Stimulated activated CD4-positive, alpha-beta T cell treated with anti-CD3 and anti-CD28 coated beads, Interleukin-15, amount 100 ng/mL, for 24 hours (primary cell): ENCODE data around the gene S1PR4.
"Not testable (repeated sequence)": the region's sequence is repeated elsewhere in the genome, so short reads cannot be mapped to it uniquely, and the experiment has no call there.

Experiments used
- DNase-seq: peaks from one replicate; pipeline ENCODE4 v3.0.0-alpha.2; 2020

S1PR4 gene

DNA sequence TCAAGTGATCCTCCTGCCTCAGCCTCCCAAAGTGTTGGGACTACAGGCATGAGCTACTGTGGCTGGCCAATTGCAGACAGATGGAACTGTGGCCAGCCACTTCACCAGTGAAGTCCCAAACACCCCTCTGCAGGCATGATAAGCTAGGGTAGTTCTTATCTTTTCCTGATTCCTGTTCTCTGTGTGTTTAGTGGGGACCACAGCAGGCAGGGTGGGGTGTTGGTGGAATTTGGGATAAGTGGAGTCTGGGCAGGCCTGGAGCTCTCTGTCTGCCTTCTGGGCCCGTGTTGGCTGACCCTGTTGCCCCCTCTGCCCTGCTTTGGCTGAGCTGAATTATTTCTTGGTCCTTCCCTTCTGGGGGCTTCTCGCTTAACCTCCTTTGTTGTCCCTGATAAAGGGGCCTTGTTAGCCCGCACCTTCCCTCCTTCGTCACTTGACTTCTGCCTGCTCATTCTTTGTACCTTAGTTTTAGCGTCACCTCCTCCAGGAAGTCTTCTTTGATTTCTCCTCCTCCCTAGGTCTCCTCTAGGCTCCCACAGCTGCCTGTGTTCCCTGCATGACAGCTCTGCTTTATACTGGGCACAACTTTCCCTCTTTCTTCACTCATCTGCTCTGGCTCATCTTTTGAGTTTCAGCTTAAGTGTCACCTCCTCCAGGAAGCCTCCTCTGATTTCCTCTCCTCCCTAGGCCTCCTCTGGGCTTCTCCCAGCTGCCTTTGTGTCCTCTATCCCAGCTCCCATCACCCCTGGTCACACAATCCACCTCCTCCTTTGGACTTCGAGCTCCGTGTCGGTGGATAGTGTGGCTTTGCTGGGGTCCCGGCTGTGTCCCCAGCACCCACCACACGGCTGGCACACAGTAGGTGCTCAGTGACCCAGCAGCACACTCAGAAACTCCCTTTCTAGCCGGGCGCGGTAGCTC is 5.4 kb downstream of the S1PR4 start:
- no peak for DNase-seq

DNA sequence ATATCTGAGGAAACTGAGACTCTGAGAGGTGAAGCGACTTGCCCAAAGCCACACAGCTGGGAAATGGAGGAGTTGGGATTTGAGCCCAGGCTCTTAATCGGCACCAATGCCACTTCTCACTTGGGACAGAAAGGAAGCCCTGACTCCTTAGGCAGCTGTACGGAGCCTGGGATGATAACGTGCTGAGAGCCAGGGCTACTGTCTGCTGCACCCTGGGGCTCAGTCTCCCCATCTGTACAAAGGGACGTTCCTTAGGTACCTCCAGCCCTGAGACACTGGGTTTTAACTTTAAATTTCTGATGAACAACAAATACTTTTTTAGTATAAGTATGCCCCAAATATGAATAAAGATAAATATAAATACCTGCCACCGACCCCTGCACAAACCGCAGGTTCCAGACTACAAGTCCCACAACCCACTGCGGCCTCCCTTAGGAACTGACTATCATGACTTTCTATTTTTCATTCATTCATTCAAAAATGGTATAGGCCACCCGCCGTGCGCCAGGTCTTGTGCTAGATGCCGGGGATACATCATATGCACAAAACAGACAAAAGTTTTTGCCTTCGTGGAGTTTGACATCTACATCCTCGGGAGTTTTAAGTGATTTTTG is 6.4 kb downstream of the S1PR4 start:
- DNase-seq = peak; percentile 80

DNA sequence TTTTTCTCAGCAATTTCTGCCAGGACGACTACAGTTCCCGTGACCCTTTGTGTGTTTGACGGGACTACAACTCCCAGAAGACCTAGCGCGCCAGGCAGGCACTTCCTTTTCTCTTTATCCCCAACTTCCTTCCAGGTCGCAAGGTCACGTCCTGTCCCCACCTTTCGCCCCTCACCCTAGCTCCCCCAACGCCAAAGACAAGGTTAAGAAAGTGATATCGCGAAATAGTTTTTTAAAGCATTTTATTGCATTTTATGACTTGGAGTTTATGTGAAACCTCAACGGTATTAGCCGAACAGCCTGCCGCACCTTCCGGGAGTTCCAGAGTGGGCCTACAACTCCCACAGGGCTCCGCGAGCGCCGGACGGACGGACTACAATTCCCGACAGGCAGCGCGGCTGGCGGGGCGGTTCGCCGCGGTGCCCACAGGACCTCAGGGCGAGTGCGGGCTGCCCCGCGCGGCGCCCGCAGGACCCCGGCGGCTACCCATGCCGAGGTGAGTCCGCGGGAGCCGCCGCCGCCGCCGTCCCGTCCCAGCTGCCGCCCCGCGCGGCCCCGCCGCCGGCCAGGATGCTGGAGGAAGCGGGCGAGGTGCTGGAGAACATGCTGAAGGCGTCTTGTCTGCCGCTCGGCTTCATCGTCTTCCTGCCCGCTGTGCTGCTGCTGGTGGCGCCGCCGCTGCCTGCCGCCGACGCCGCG is 7.0 kb downstream of the S1PR4 start, which contains the start of gene NCLN:
Gene NCLN (plus strand): TSS at position 470 of the 699 bp plus-strand sequence. CDS start 101 bp downstream, at position 571.
- DNase-seq = peak; percentile 95

DNA sequence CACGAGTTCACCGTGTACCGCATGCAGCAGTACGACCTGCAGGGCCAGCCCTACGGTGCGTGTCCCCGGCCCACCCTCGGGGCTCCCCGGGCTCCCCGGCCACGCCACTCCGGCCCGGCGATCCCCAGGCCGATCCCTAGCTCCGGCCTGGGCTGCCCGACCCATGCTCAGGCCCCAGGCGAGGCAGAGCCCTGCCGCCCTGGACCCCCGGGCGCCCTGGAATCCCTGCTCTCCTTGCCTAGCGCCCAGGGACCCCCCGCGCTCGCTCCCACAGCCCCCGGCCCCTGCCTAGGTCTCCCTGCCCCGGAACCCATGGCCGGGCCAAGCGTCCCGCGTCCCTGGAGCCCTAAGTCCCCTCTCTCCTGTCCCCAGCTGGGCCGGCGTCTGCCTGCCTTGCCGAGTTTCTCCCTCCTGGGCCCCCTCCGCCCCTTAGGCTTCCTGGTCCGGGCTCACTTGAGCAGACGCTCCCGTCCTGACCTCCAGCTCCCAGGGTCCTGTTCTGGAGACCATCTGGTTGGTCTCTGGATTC is 7.7 kb downstream of the S1PR4 start:
- no peak for DNase-seq

DNA sequence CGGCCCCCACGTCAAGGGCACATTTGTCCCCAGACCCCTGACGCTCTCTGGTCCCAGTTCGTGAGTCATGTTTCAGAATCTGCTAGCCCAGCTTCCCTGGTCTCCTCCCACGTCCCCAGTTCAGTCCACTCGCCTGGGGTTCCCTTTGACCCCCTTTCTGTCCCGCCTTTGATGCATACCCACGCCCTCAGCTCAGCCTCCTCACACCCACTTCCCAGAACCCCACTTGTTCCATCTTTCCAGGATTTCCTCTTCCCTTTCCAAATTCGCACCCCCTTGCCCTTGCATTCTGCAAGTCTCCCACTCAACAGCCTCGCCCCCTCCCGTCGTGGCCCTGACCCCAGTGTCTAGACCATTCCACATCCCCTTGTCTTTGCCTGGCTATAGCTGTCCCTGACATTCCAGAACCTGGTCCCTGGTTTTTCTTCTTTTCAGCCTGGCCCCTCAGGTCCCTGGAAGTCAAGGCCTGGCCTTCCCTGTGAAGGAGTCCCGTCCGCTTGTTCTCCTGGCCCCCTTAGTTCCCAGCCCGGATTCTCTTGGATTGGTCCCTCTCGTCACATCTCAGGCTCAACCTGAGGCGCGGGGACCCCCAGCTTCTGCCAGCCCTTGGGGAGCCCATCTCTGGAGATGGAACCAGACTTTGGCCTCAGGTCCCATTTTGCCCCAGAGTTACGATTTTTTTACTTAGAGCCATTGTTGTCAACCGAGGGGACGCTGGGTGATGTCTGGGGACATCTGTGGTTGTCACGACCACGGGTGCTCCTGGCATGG is 8.5 kb downstream of the S1PR4 start:
- no peak for DNase-seq

DNA sequence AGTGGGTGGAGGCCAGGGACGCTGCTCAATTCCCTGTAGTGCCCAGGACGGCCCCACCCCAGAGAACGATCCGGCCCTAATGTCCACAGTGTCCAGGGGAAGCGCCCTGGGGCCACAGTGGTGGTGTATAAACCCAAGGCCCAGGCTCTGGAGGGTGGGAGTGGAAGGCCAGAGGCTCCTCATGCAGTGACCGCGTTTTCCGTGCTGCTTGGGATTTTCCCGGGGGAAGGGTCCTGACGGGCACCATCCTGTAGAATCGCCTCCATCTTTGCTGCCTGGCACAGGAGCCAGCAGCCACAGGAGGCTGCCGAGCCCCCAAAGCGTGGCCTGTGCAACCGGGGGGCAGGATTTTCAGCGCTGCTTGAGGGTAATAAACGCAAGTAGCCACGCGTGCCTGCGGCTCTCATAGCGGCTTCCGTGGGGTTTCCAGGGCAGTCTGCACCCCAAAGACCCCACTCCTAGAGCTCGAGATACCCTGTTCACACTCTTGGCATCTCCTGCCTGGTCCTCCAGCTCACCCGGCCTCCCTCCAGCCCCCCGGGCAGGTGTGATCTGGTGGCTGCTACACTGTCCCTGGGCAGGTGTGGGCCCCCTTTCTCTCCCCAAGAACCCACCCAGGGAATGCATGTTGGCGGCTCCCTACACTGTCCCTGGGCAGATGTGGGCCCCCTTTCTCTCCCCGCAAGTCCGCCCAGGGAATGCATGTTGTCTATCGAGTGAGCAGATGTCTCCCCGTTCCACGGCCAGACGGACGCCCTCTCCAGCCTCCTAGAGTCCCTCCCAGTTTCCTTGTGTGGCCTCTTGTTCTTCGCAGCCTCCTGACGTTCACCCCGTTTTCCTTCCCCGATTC is 9.3 kb downstream of the S1PR4 start:
- no peak for DNase-seq

DNA sequence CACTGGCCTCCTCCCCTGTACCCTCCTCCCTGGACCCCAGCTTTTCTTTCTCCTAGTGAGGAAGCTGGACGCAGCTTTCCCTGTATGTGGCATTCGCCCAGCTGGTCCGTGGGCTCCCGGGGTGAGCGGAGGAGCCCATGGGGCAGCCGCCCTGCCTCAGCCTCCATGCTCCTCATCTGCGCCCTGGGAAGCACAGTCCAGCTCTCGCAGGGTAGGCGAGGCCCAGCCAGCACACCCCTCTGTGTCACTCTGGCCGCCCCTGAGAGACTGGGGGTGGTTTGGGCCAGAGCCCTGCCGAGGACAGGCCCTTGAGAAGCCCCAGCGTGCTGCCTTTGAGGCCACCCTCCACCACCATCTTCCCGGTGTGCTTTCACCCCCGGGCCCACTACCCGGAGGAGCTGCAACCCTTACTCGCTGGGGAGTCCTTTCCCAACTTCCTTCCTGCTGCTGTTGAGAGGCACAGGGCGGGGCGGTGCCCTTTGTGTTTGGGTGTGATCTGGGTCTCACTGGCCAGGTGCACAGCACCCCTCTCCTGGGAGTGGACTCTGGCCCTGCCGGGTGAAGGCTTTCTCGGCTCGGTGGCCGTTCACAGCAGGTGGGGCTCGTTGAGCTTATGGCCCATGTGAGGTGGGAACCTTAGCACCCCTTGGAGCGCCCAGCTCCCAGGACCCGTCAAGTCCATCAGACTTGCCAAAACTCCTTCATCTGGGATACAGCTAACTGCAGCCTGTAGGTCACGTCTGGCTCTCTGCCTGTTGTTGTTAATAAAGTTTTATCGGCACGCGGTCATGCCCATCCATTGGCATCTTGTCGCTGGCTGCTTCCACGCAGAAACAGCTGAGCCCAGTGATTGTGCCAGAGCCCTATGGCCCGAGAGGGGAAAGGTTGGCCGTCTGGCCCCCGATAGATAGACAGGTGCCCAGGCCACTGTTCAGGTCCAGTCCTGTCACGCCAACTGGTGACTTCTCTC is 10.3 kb downstream of the S1PR4 start:
- no peak for DNase-seq

DNA sequence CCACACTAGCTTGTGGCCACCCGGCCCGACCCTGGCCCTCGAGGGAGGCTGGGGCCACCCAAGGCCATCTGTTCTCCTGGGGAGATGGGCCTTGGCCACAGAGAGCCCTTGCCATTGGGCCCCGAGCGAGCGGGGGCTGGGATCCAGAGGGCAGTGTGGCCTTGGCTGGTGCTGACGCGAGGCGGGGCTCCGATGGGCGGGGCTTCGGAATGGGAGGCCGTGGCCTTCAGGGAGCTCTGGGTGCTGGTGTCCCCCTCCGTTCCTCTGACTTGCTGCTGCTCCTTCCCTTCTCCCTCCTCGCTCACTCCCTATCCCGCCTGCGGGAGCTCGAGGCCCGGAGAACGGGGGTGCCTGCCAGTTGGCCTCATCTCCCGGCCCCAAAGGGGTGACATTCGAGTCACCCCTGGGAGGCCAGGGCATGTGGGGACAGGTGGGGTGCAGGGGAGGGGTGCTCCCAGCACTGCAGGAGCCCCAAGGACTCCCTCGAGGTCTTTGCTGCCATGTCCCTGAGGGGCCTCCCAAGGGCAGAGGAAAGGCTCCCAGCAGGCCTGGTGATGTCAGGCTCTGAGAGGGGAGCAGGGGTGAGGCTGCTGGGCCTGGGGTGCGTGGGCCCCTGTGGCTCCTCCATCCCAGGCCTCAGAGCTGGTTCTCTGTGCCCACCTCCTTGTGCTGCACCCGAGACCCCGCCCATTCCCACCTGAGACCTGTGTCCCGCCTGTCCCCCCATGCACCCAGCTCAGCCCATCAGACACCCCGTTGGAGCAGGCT is 11.3 kb downstream of the S1PR4 start:
- no peak for DNase-seq

DNA sequence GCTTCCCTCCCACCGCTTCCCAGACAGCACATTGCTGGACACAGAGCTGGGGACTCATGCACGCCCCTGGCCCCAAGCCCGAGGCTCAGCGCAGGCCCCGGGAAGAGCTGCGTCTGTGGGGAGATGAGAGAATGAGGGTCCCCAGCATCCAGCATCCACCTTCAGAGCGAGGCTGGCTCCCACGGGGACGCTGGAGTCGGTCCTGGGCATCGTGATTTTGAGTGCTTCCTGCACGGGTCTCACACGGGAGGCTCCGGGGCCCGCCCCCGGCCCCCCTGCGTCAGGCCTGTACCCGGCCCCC is 11.9 kb downstream of the S1PR4 start:
- DNase-seq = no peak

DNA sequence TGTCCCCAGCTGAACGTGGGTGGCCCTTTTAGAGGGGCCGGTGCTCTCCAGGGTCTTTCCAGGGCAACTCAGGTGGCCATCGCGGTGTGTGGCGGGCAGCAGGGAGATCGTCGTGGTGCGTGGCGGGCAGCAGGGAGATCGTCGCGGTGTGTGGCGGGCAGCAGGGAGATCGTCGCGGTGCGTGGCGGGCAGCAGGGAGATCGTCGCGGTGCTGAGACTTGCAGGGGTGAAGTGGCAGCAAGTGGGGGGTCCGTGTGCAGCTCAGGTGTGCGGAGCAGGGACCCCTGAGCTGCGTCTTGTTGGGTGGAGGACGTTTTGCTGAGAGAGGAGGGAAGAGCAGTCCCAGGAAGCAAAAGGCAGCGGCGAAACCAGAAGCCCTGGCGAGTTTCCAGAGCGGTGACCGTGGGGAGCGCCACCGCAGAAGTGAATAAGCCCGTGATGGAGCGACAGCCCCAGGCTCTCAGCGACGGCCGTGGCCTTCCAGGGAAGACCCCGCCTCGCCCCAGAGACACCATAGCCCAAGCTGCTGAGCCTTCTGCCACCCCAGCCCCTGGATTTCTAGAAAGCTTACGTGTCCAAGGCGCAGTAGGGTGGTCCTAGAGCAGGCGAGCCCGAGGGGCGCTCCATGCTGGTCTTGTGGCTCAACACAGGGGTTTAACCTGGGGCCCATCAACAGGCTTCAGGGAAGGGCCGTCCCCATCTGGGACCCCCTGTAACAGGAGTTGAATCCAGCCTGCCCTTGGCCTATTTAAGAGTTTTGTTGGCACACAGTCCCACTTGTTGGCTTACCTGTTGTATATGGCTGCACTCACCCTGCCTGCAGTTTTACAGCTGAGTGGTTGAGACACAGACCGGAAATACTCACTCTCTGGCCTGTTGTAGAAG is 12.6 kb downstream of the S1PR4 start:
- DNase-seq = no peak

DNA sequence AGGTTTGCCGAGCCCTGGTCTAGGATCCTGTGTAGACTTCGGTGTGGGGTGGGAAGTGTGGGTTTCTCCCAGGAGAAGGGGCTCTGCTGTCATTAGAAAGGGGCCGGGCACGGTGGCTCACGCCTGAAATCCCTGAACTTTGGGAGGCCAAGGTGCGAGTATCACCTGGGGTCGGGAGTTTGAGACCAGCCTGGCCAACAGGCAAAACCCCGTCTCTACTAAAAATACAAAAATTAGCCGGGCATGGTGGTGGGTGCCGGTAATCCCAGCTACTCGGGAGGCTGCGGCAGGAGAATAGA is 13.2 kb downstream of the S1PR4 start:
- DNase-seq = not testable (repeated sequence)

DNA sequence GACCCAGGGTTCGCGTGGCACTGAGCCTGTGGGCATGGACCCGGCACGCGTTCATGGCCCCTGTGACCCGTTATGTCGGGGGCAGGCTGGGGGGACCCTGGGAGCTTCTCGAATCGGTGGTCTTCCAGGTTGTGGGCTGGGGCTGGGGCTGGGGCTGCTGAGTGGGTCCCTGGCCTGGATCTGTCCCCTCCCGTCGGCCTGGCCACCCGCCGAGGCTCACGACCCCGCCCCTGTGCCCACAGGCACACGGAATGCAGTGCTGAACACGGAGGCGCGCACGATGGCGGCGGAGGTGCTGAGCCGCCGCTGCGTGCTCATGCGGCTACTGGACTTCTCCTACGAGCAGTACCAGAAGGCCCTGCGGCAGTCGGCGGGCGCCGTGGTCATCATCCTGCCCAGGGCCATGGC is 13.7 kb downstream of the S1PR4 start:
- DNase-seq = no peak

DNA sequence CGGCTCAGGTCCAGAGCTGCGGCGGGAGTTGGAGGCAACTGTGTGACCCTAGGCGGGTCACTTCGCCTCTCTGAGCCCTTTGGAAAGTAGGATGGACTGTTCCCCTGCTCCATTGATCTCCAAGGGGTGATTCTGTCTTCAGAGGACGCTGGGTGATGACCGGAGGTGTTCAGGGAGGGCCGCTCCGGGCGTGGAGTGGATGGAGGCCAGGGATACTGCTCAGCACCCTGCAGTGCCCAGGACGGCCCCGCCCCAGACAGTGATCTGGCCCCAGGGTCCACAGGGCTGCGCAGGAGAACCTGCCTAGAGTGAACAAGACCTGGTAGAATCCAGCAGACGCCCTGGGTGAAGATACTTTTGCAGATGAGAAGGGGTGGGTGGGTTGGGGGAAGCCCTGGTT is 14.1 kb downstream of the S1PR4 start:
- no peak for DNase-seq

DNA sequence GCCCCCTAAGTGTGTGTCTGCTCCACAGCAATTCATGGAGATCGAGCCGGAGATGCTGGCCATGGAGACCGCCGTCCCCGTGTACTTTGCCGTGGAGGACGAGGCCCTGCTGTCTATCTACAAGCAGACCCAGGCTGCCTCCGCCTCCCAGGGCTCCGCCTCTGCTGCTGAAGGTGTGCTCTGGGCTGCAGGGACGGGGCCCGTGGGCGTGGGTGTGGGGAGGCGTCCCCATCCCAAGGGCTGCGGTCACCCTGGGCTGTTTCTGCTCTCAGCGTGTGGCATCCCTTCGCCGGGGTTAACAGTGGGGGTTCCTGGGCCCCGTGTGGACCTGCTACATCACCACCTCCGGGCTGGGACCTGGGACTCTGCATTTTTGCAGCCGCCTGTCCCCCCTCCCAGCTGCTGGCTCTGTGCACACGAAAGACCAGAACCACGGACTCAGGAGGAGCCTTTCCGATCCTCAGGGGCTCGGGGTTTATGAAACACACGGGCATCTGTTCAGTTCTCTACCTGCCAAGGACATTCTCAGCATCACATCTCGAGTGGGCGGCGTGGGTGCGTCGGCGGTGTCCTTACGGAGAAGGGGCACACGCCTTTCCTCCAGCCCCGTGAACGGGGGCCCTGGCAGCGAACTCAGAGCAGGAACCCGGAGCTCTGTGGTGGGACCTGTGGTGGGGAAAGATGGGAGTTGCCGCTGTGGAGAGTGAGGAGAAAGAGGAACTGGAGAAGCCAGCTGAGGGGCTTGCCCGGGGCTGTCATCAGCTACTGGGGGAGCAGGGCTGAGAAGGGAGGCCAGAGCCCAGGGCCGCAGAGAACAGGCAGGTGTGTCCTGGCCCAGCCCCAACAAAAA is 14.9 kb downstream of the S1PR4 start:
- no peak for DNase-seq

DNA sequence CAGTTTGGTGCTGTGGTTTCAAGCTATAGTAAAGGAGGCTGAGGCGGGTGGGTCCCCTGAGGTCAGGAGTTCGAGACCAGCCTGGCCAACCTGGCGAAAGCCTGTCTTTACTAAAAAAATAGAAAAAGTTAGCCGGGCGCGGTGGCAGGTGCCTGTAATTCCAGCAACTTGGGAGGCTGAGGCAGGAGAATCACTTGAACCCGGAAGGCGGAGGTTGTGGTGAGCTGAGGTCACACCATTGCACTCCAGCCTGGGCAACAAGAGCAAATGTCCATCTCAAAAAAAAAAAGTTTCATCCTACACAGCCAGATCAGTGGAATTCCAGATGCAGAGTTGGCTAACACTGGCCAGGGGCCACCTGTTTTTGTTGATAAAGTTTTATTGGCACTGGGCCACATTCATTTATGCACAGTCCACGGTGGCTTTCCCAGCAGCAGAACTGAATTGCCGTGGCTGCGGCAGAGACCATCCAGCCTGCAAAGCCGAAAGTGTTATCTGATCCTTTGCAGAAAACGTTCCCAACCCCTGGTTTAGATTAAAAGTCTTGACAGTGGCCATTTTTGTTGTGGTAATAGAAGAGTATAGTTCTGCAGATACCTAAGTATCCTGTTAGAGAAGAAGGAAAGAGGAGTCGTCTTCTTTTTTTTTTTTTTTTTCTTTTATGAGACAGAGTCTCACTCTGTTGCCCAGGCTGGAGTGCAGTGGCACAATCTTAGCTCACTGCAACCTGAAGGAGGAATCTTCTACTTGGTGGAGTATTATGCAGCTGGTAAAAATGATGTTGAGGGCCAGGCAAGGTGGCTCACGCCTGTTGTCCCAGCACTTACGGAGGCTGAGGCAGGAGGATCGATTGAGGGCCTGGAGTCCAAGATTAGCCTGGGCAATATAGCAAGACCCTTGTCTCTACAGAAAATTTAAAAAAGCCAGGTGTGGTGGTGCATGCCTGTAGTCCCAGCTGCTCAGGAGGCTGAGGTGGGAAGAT is 15.8 kb downstream of the S1PR4 start:
- no peak for DNase-seq

DNA sequence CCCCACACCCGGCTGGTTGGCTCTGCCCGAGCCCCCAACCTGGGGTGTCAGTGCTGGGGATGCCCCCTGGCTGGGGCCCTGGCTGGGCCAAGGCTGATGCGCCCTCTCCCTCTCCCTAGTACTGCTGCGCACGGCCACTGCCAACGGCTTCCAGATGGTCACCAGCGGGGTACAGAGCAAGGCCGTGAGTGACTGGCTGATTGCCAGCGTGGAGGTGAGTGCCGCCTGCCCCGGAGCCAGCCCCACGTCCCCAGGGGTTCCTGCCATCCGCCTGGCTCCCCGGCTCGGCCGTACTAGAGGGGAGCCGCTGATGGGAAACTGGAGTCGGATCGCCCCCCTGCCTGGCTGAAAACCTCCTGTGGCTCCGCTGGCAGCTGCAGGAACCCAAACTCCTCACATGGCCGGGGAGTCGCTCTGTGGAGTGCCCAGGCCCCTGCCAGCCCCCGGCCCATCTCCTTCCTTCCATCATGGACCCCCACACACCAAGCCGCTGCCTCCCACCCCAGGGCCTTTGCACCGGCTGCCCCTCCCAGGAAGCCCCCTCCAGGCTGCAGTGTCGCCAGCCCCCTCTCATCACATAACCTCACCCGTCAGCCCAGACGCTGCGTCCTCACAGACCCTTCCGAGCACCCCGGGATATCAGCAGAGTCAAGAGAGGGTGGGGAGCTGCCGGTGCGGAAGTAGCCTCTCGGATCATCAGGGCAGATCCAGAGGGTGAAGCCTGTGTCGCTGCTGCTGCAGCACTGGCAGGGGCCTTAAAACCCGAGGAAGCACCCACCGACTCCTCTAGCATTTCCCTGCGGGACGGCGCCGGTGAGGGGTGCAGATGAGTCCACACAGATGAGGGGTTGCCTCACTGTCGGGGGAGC is 17.7 kb downstream of the S1PR4 start:
- DNase-seq = no peak
